Measurements from ENCODE around the gene ARIH2.

DNA sequence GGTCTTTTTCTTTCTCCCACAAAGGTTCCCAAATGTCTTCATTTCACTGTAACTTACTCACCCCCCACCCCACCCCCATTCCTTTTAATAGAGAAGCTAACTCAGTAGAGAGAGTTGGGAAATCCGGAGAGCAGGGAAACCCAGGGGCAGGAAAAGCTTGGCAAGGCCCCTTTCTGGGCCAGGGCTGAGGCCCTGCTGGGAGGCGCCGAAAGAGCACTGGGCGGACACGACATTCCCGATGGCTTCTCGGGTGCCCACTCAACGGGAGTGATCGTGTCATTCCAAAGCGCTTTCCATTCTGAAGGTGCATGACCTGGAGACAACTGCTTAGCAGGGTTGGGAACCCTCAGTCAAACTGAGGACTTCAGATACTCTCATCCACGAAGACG, 101.3 kb downstream of the ARIH2 start:
- TF ChIP-seq GATA2 (IDR thresholded peaks at IDR 0.05; ENCODE audit: low read depth, low read length) (no peak), GATA3 (IDR thresholded peaks at IDR 0.05; ENCODE audit: low read depth, low read length) (no peak)
